DMS 273 (cell line): ENCODE data around the gene CCDC92B.
"Not testable (repeated sequence)": the region's sequence is repeated elsewhere in the genome, so short reads cannot be mapped to it uniquely, and the experiment has no call there.

ENCODE experiments used
- DNase-seq: peaks from one replicate; lab custom pipeline; 2025; ENCODE audit not compliant: unreplicated experiment; lab: John Stamatoyannopoulos, UW

Gene CCDC92B

DNA sequence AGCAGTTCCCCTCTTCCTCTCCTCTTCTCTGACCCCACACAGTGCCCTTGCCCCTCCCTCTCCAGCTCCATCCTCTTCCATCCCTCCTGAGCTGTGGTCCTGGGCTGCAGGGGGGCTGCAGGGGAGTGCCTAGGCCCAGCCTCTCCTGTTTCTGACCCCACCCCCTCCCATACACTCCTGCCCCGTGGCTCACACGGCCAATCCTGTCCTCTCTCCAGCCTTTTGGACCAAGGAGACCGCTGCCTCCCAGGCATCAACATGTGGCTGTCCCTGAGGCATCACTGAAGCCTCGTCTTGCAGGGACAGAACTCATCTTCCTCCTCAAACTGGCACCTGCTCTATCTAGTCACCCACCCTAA, 44.6 kb downstream of the CCDC92B start:
- no peak for DNase-seq

DNA sequence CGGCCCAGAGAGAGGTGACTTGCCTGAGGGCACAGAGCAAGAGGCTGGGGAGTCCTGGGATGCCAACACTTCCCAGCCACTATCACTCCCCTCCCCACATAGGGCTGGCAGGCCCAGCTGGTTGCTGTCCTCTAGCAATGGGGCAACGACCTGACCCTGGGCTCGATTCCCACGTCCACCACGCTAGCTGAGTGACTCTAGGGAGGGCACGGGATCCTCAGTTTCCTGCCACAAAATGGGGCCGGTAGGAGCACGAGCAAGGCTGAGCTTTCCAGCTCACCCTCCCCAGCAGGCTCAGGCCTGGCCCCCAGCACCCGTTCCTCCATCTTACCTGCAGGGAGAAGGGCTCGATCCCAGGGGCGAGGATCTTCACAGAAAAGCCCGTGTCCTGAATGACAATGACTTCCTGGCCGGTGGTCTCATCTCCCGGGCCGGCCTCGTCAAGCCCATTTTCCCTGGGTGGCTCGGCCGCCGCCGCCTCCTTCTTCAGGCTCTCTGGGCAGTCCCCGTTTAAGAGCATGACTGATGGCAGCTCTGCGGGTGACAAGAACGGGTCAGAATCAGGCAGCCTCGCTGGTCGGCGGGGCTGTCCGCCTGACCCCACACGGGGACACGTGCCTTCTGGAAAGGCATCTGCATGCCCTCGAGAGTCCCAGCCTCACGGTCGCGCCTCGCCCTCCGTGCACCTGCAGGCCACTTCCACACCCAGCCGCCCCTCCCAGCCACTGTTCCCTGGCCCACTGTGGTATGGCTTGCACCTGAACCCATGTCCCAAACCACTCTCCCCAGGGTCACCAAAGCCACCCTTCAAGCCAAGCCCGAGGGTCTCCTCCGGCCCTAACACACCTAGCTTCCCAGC, 45.2 kb downstream of the CCDC92B start:
- DNase-seq, result no peak

- DNase-seq, result no peak
Measured at GRCh38 chr17:2703606-2704005, 45.8 kb downstream of the CCDC92B start.

GRCh38 chr17:2703181-2703580, 46.3 kb downstream of the CCDC92B start:
- no peak for DNase-seq

DNA sequence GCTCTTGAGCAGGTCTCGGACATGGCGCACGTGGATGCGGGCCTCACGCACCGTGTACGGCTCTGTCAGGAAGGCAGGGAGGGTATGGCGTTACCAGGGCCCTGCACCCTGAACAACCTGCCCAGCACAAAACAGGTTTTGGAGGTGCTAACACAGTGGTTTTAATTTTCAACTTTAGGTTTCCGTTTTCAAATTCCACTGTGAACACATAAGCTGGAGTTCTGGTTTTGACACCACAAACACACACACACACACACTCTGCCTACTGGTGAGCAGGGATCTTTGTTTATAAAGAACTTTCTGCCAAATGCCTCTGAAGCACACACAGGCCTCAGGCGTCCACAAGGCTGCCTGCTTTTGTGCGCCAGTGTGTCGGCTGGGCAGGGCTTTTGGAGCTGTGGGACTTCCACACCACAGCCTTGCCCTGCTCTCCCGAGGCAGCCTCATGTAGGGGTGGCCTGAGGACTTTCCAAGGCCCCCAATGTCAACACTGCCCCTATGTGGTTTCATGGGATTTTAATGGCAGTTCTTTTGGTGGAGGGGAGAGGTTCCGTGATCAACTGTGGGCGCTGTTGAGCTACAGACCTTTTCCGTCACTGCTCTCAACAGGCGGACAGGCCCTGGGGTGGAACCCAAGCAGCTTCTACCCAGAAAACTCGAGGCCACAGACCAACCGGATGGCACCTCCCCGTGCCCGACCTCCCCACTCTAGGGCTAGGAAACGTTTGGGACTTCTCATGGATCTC, 47.3 kb downstream of the CCDC92B start:
- DNase-seq, result no peak

GRCh38 chr17:2701161-2701995, 48.1 kb downstream of the CCDC92B start:
- DNase-seq, result no peak

DNA sequence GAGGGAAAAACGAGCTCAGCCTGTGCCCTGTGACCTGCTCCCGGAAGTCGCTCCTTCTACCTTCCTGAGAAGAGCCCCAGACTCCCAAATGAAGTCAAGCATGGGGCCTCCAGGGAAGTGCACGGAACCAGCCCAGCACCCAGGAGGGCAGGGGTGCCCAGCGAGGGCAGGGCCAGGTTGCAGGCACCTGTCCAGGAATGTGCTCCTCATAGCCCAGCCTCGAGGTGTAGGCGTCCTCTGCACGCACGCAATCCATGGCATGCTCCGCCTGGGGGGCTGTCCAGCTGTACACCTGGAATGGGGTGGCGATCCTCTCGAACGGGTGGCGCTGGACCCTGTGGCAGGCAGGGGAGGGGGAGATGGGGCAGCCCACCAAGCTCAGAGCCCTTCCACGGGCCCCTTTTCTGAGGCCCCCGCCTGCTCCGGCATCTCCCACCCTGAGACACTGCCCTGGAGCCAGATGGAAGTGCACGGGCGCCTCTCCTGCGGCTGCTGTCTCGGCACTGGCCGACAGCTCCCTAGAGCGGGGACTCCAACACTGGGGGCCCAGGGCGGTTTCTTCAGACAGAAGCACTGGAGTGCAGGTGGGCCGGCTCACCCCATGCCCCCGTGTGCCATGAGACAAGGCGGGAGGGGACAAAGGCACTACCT, 48.8 kb downstream of the CCDC92B start:
- DNase-seq, result no peak

DNA sequence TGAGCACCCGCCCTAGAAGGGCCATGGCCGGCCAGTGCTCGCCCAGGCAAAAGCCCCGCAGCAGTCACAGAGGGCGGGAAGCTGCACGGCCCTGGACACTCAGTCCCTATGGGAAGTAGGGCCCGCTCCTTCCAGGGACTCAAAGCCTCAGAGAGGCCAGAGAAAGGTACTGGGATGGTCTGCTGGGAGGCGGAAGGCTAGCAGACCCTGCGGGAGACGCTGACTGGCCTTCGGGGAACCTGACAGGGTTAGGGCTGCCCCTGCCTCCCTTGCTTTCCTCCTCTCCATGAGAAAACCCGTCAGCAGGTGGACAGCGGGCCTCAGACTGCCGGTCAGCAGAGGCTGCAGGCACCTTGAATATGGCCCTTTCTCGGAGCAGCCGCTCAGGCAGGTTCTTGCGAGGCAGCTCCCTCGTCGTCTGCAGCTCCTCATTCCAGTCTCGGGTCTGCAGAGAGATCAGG, 49.4 kb downstream of the CCDC92B start:
- no peak for DNase-seq

GRCh38 chr17:2699216-2699805, 50.1 kb downstream of the CCDC92B start:
- not testable (repeated sequence) for DNase-seq

GRCh38 chr17:2697611-2698162, 51.8 kb downstream of the CCDC92B start:
- no peak for DNase-seq

DNA sequence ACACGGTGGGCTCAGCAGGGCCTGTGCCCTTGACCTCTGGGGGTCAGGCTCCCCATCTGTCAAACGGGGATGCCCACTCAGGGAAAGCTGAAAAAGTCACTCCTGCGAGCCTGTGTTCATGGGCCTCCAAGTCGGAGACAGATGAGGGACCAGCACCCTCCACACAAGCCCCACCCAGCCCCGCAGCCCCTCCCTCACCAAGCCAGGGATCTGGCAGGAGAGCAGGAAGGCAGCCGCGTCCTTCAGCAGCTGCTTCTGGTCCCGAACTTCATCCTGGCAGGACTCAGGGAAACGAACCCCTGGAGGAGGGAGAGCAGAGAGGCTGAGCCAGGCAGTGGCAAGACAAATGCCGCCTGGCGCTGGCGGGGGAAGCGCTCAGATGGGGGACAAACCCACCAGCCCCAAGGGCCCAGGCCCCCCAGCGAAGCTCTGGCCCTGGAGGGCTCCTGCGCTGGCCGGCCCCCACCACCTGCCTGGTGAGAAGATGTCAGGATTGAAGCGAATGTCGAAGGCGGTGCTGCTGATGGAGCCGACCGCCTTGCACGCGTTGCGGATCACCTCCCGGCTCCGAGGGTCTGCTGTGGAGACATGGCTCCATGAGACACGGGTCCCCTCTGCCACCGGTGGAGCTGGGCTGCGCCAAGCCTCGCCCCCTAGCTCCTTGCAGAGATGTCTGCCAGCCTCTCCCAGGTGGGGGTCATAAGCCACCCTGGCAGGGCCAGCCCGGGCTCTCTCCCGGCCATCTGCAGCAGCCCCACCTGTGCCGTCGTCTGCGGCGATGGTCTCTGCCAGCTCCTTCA, 53.3 kb downstream of the CCDC92B start:
- no peak for DNase-seq

DNA sequence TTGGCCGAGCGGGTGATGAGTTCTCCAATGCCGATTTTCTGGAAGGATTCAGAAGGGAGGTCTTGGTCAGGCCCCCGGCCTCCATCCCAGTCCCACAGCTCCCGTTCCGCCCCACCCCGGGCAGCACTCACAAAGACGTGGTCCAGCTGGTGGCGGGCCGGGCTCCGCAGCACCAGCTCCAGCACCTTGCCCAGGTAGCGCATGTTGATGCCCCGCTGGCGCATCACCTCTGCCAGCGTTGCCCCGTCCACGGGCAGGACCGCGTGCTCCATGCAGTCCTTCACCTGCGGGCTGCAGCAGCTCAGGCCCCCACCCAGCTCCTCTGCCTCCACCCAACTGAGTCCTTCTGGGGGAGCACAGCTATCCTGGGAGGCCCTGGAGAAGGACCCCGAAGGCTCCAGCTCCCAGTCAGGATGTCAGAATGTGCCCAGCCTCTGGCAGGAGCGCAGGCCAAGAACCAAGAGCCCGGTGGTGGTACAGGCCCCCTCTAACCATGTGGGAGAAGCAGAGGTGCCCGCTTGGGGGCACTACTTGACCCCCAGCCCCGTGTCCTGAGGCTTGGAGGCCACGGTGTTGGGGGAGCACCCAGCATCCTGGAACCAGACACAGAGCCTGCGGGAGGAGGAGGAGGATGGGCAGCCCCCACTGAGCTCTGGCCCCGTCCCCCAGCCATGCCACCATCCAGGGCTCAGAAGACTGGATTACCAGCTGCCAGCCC, 54.0 kb downstream of the CCDC92B start:
- DNase-seq, result no peak

DNA sequence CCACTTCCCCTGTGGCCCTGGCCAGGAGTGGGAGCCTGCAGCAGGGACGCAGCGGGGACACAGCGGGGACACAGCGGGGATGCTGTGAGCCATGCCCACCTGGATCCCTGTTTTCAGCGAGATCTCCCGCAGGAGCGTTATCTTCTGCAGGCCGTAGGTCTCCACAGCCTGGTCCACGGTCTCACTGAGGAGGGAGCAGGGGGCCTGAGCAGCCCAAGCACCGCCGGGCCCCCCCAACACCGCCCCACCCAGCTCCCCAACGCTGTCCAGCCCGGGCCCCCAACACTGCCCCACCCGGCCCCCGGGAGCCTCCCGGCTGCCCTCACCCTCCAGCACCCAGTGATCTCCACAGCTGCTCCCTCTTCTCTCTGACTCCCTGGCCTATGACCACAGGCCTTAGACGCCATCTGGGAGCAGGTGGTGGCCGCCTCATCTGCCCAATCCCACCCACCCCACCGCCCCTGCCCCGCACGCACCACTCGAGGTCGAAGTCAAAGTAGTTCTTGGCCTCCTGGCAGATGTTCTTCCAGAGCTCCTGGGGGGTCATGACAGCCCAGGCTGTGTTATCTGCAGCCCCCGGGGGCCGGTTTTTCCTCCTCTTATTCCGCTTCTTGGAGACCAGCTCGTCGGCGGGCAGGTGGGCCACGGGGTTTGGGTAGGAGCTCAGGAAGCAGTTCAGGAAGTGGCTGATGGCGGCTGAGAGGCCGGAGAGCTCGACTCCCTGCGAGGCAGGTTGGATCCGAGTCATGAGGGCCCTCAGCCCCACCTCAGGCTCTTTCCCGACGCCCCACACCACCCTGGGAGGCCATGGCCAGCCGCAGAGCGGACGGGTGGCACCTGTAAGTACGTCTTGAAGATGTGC, 54.8 kb downstream of the CCDC92B start:
- no peak for DNase-seq

DNA sequence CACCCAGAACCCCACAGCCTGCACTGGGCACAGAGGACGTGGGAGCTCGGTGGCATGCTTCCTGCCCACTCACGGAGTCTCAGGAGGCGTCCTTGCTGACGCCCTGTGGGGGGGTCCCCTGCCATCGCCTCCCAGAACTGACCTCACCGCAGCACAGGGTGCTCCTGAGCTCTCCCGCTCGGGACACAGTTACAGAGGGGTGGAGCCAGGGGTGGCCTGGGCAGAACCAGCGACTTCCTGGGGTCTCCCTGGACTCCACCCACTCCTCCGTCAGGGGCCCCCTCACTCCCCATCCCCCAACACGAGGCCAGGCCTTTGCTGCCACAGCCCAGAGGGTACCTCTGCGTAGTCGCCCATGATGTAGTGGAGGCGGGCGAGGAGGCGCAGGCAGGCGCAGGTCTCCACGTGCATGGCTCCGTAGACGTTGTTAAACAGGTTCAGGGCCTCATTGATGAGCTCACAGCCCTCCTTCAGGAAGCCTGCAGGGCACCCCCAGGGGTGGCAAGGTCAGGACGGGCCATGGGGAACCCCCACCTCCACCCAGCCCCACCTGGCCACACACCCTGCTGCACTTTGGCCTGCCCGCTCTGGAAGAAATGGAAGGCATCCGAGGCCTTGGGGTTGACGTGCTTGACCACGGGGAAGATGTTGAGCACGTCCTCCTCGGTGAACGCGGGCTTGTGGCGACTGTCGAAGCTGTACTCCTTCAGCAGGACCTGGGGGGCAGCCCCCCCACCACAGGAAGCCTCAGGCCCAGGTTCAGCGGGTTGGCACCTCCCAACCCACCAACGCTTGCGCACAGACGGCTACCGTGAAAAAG, 55.7 kb downstream of the CCDC92B start:
- DNase-seq, result no peak

DNA sequence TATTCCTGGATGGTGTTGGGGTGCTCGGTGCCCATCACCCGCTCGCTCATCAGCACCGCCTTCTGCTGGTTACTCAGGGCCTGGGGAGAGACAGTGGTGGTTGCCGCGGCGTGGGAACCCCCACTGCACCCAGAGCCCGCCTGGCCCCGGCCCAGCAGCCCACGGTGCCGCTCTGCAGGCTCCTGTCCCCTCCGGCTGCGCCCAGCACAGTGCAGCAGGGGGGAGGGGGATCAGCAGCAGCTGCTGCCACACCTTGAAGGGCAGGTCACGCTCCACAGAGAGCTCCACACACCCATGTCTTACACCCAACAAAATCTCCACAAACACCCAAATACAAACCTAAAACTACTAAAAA, 56.7 kb downstream of the CCDC92B start:
- DNase-seq, result no peak

DNA sequence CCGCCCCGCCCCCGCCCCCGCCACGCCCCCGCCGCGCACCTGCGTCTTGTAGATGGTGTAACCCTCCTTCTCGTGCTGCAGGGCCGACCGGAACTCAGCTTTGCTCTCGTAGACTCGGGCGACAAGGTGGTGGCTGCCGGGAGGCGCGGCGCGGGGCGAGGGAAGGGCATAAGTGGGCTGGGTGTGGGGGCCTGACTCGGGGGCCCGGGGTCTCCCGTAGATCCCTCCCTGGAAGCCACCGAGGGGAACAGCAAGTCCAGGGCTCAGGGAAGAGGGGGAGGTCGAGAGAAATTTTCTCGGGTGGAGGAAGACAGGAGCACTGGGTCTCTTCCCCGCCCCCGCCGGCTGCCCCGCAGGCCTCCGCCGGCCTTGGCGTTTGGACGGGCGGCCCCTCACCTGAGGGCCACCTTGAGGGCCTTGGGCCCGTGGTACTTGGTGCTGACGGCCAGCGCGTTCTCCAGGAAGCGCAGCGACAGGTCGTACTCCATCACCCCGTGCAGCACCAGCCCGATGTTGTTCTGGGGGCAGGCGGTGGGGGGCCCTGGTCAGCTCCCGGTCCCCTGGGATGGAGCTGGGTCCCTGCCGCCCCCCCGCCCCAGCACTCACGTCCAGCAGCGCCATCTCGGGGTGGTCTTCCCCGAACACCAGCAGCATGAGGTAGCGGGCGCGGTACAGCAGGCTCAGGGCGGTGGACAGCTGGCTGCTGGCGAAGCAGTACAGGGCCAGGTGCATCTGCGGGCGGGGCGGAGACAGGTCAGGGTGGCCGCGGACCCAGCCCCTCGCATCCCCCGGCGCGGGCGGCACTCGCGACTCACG, 57.3 kb downstream of the CCDC92B start:
- no peak for DNase-seq
